Erythroblast (primary cell): ENCODE data around the gene TGFBI.
A peak's percentile ranks its signal among the peaks of the same experiment; 100 is the strongest.

Experiments
- DNase-seq, 2 experiments: peaks; one replicate each; lab custom pipeline; 2025; lab: John Stamatoyannopoulos, UW
- GATA1 ChIP-seq: IDR thresholded peaks from 2 replicates; pipeline ENCODE4 v1.6.1; 2011; ENCODE audit warnings: low read depth, mild to moderate bottlenecking, control low read depth, low read length, moderate library complexity
- POLR2A ChIP-seq: IDR thresholded peaks from 2 replicates; pipeline ENCODE4 v1.6.1; 2011; ENCODE audit warnings: mild to moderate bottlenecking, low read length

The TGFBI gene

DNA sequence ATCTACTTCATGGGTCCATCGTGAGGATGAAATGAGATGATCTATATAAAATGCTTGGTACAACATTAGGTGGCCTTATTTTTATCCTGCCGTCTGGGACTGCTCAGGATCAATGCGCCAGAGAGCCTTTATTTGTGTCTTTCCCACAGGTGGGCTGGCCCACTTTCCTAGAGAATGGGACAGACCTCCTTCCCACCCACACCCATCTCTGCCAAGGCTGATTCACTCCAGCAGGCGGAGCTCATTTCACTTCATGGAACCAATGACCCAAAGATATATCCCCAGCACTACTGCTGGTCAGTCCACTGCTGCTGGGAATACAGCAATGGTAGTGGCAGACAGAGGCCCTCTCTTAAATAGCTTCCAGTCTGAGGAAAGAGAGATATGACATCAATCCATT lies 35.7 kb downstream of the TGFBI start:
- TF ChIP-seq POLR2A (no peak), GATA1 (no peak)
- no peak for DNase-seq

- TF ChIP-seq GATA1 = no peak
- TF ChIP-seq POLR2A = no peak
- DNase-seq = no peak
These were observed 36.8 kb downstream of the TGFBI start for GRCh38 chr5:136065588-136065987.

DNA sequence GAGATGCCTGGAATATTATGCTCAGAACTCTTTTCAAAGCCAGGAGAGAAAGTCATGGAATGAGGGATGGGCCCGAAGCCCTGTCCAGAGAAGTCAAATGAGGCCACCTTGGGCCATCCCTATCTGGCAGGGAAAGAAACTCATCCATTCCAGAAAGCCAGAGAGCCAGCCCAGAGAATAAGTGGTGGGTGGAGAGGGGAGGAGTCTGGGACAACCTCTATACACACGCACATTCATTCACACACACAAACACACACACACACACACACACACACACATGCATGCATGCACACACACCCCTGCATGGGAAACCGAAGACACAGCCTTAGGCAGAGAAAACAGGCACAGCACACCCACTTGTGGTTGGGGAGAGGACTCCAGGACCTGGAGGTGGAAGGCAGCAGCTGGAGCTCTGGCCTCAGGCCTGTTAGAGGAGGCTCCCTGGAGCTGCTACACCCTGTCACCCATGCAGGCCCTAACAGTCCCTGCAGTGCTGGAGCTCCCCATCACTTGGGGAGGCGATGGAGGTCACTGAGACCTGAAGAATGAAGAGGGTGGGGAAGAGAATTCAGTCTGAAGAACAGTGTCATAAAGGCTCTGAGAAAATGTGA lies 38.0 kb downstream of the TGFBI start:
- TF ChIP-seq POLR2A (no peak), GATA1 (no peak)
- no peak for DNase-seq

DNA sequence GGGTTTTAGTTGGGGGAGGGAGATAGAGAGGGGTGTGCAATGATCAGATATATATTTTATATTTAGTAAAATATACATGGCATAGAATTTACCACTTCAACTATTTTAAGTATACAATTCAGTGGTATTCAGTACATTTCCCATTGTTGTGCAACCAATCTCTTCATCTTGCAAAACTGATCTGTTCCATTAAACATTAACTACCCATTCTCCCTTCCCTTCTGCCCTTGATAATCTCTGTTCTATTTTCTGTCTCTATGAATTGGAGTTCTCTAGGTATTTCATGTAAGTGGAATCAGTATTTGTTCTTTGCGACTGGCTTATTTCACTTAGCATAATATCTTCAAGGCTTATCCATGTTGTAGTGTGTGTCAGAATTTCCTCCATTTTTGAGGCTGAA lies 38.6 kb downstream of the TGFBI start:
- TF ChIP-seq POLR2A (no peak), GATA1 (no peak)
- no peak for DNase-seq

- no peak for TF ChIP-seq GATA1
- TF ChIP-seq POLR2A = no peak
- DNase-seq = no peak
These were observed 41.9 kb downstream of the TGFBI start for GRCh38 chr5:136070486-136071285.

GRCh38 chr5:136073714-136074529 lies 45.1 kb downstream of the TGFBI start:
- no peak for DNase-seq
- TF ChIP-seq GATA1 = no peak
- TF ChIP-seq POLR2A = no peak

DNA sequence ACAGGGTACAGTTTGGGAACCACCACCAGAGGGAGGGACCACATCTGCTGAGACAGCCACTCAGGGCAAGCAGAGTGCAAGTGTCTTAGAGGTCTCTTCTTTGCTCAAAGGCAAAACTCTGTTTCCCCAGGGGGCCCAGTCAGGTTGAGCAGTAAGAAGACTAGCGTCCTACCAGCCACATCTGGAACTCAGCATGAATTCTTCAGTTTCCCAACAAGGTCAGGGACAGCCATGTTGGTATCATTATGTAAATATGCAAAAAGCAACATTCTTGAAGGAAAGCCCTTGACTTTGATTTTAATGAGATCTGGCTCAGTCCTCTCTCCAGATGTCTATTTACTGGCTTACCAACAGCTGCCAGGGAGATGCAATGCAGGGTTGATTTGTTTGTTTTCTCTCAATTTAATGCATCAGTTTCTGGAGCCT lies 46.7 kb downstream of the TGFBI start:
- DNase-seq = no peak
- no peak for TF ChIP-seq POLR2A
- no peak for TF ChIP-seq GATA1

GRCh38 chr5:136076067-136076466 lies 47.3 kb downstream of the TGFBI start:
- no peak for DNase-seq
- TF ChIP-seq POLR2A (no peak), GATA1 (no peak)

DNA sequence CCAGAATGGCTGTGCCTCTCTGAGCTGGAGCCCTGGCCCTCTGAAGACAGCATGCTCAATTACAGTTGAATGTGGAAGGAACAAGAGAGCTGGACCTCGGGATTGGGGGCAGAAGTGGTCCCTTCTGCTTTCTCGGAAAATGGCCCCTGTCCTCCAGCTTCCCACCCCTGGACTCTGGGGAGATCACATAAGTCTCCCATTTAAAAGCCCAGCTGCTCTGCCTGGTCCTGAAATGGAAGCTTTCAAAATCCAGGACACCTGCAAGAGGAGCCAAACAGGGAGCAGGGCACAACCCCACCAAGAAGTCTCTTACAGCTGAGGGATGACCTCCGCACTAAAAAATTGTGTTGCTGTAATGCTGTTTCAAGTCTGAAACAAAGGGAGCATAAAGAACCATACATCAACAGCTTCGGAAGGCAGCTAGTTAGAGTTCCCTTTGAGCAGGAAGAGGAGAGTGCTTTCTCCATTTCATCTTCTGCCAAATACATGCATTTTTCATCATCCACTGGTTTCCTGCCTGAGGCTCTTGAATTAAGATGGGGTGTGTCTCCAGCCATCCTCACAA lies 48.2 kb downstream of the TGFBI start:
- no peak for DNase-seq
- no peak for TF ChIP-seq GATA1
- TF ChIP-seq POLR2A = no peak

GRCh38 chr5:136079195-136079985 lies 50.6 kb downstream of the TGFBI start:
- no peak for TF ChIP-seq POLR2A
- no peak for TF ChIP-seq GATA1
- peak; percentile 20 to 24 for DNase-seq

- no peak for DNase-seq
- TF ChIP-seq GATA1 (no peak), POLR2A (no peak)
These were observed 51.3 kb downstream of the TGFBI start for GRCh38 chr5:136080113-136080482.

GRCh38 chr5:136080483-136081216 lies 51.9 kb downstream of the TGFBI start:
- TF ChIP-seq POLR2A (no peak), GATA1 (no peak)
- peak; percentile 91 to 92 for DNase-seq

DNA sequence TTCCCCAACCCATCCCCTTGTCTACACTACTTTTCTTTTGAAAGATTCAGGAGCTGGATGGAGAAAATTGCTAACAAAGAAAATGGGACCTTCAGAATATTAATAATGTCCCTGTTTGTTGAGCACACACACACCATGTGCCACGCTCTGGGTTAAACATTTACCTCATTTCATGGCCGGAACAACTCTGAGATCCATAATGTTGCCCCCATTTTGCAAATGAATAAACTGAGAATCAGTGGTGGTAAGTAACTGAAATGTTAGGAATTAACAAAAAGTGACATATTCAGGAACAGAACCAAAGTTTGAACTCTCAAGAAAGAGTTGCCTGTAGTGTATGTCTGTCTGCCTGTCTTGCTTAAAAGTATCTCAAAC lies 52.4 kb downstream of the TGFBI start:
- peak in 1 of 2 experiments; percentile 22 for DNase-seq
- TF ChIP-seq GATA1 = no peak
- no peak for TF ChIP-seq POLR2A
